Hematopoietic multipotent progenitor cell treated with erythropoietin and hydrocortisone succinate and interleukin-3 and kit ligand, for 6 days (in vitro differentiated cells): ENCODE data around the gene CARD19.
A peak's percentile ranks its signal among the peaks of the same experiment; 100 is the strongest.

Experiments
- DNase-seq: peaks from one replicate; pipeline ENCODE4 v3.0.0-alpha.2; 2015

The CARD19 gene

GRCh38 chr9:93064392-93065134 lies 31.5 kb upstream of the CARD19 start:
- DNase-seq = peak; percentile 86

- DNase-seq = no peak
Observed at GRCh38 chr9:93065135-93065720, 30.8 kb upstream of the CARD19 start.

- no peak for DNase-seq
Observed at GRCh38 chr9:93066978-93067603, 28.9 kb upstream of the CARD19 start.

GRCh38 chr9:93068956-93069355 lies 27.1 kb upstream of the CARD19 start:
- no peak for DNase-seq

- peak; percentile 88 for DNase-seq
Observed at GRCh38 chr9:93071464-93071863, 24.6 kb upstream of the CARD19 start.

GRCh38 chr9:93072383-93072795 lies 23.6 kb upstream of the CARD19 start:
- peak; percentile 61 for DNase-seq

- DNase-seq = no peak
Observed at GRCh38 chr9:93076101-93076791, 19.8 kb upstream of the CARD19 start.

GRCh38 chr9:93076792-93077128 lies 19.3 kb upstream of the CARD19 start:
- DNase-seq = no peak

- no peak for DNase-seq
Observed at GRCh38 chr9:93077367-93077766, 18.6 kb upstream of the CARD19 start.

GRCh38 chr9:93077811-93078210 lies 18.2 kb upstream of the CARD19 start:
- no peak for DNase-seq

- DNase-seq = no peak
Observed at GRCh38 chr9:93079371-93079770, 16.6 kb upstream of the CARD19 start.

- DNase-seq = no peak
Observed at GRCh38 chr9:93080406-93080805, 15.6 kb upstream of the CARD19 start.

GRCh38 chr9:93081081-93081529 lies 14.9 kb upstream of the CARD19 start:
- DNase-seq = no peak

GRCh38 chr9:93081931-93082330 lies 14.1 kb upstream of the CARD19 start:
- DNase-seq = no peak

GRCh38 chr9:93082841-93083411 lies 13.1 kb upstream of the CARD19 start:
- peak; percentile 26 for DNase-seq

- DNase-seq = no peak
Observed at GRCh38 chr9:93083592-93084470, 12.2 kb upstream of the CARD19 start.

- no peak for DNase-seq
Observed at GRCh38 chr9:93084471-93084881, 11.5 kb upstream of the CARD19 start.

- DNase-seq = no peak
Observed at GRCh38 chr9:93085676-93086075, 10.3 kb upstream of the CARD19 start.

- DNase-seq = no peak
Observed at GRCh38 chr9:93086447-93087224, 9.4 kb upstream of the CARD19 start.

- no peak for DNase-seq
Observed at GRCh38 chr9:93087971-93088655, 7.9 kb upstream of the CARD19 start.

- DNase-seq = no peak
Observed at GRCh38 chr9:93088656-93089015, 7.4 kb upstream of the CARD19 start.
